Measurements from ENCODE around the gene RUNX2.

DNA sequence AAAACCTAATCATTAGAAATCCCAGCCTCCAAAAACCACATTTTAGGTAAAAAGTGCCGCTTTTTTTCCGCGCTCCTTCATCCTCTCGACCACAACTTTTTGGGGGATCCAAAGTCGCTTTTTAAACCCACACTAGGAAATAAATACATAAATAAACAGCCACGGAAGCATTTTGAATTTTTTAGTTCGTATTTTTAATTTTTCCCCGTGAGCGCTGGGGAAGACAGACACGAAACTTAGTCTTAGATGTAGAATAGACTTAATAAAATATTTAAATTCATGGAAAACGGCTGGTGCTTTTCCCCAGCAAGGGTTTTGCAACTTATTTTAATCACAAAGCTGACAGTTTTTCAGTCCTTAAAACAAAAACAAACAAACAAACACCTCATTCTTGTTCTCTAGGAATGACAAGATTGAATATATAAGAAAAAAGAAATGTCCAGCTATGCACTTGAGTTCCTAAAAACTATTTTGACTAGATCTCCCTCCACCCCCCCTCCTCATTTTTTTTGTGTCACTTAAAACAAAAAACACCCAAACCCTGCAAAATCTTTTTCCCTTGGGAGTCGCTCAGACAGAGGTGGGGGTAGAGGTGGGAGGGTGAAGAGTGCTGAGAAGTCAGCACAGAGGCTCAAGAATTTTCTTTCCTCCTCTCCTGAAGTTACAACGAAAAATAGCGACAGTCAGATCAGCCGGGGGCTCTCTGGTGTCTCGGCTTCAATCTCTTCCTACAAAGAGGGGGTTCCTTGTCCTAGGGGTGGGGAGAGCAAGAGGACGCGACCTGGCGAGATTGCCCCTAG is 93.0 kb downstream of the RUNX2 start:
- TF ChIP-seq EGR1 (IDR thresholded peaks at IDR 0.05) (no peak), CREB1 (IDR thresholded peaks at IDR 0.05; ENCODE audit: low read depth) (no peak), EP300 (IDR thresholded peaks at IDR 0.05; ENCODE audit: borderline replicate concordance) (no peak), CEBPB (IDR thresholded peaks at IDR 0.05) (no peak)
- TF ChIP-seq, protein P1, sequence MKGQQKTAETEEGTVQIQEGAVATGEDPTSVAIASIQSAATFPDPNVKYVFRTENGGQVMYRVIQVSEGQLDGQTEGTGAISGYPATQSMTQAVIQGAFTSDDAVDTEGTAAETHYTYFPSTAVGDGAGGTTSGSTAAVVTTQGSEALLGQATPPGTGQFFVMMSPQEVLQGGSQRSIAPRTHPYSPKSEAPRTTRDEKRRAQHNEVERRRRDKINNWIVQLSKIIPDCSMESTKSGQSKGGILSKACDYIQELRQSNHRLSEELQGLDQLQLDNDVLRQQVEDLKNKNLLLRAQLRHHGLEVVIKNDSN (IDR thresholded peaks at IDR 0.05) = no peak
